NCI-H2196 treated with DMSO at 0.1 percent for 48 hours (cell line): ENCODE data around the gene NUDT9.
"Not testable (repeated sequence)": the region's sequence is repeated elsewhere in the genome, so short reads cannot be mapped to it uniquely, and the experiment has no call there.

Experiments used
- DNase-seq: peaks from one replicate; lab custom pipeline; 2025; ENCODE audit not compliant: unreplicated experiment; lab: John Stamatoyannopoulos, UW

The NUDT9 gene, protein sequence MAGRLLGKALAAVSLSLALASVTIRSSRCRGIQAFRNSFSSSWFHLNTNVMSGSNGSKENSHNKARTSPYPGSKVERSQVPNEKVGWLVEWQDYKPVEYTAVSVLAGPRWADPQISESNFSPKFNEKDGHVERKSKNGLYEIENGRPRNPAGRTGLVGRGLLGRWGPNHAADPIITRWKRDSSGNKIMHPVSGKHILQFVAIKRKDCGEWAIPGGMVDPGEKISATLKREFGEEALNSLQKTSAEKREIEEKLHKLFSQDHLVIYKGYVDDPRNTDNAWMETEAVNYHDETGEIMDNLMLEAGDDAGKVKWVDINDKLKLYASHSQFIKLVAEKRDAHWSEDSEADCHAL

DNA sequence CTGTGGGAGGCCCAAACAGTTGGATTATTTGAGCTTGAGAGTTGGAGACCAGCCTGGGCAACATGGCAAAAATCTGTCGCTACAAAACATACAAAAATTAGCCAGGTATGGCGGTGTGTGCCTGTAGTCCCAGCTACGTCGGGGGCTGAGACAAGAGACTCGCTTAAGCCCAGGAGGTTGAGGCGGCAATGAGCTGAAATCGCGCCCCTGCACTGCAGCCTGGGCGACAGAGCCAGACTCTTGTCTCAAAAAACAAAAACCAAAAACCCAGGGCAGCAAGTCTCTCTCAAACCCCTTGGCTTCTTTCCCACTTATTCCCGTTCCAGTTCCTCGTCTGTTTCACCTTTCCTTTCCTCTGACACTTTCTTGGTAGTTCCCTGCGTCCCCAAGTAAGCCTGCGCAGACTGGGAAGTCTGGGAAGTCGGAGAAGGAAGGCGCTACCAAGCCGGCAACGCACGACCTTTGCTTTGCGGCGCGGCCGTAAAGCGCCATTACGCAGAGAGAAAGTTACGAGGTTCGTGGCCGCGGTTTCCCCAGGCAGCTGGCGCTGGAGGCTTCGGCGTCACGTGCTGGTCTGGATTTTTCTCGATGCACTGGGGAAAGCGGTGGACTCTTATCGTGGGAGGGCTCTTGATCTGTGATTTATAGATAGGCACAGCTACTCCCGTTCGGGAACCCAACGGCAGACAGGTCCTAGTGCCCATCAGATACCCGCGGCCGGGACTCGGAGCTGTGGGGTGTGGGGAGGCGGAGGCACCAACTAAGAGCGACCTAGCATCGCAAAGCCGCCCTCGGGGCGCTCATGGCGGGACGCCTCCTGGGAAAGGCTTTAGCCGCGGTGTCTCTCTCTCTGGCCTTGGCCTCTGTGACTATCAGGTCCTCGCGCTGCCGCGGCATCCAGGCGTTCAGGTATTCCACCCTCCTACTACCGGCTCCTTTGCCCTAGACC lies at the start of gene NUDT9:
Gene NUDT9 (plus strand): TSS at position 470 of the 949 bp plus-strand sequence. CDS start 333 bp downstream, at position 803.
- peak; percentile 79 for DNase-seq

DNA sequence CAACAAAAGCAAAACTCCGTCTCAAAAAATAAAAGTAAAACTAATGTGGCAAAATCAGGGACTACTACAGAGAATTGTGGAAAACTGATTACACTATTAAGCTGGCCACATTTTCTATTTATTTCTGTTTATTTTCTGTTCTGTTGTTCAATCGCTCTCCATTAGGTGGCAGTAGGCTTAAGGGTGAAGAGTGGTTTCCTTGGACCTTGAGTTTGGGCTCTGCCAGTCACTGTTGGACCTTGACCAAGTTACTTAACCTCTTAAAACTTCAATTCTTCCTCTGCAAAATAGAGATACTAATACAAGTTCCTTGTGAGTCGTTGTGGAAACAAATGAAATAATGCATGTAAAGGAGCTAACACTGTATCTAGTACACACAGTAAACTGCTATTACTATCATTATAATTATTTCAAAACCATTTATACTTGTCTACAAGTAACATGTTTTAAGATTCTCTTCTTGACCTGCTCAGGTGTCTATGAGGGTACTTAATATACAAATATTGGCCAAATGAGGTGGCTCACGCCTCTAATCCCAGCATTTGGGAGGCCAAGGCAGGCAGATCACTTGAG lies 46.6 kb upstream of the NUDT9 start:
- DNase-seq: no peak

DNA sequence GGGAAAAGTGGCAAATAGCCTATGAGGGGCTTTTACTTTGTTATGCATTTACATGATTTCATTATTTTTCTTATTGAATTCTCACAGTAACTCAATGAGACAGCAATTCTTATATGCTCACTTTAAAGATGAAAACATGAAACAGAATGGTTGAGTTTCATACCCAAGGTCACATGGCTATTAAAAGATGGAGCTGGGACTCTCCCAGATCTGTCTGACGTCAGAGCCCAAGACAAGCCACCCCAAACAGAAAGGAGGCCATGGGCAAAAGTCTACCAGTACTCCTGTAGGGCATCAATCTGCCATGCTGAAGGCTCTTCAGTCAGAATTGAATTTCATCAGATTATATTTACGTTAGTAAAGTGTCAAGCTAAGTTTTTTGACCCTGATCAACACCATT lies 44.6 kb upstream of the NUDT9 start:
- DNase-seq: no peak

DNA sequence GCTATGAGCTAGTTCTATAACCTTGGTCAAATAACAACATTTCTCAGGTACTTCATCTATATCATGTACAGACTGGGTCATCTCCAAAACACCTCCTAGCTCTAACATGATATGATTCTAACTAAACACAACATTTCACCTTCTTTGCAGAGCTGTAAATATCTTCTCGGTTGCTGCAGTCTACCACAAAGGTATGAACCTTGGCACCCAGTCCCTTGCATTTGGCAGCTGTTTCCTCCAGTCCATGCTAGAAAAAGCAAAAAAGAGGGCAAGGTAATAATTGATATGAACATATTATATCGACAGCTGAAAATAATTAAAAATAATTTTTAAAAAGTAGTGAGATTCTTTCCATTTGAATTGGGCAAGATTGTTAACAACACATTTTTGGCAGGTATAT lies 40.3 kb upstream of the NUDT9 start:
- DNase-seq: no peak

DNA sequence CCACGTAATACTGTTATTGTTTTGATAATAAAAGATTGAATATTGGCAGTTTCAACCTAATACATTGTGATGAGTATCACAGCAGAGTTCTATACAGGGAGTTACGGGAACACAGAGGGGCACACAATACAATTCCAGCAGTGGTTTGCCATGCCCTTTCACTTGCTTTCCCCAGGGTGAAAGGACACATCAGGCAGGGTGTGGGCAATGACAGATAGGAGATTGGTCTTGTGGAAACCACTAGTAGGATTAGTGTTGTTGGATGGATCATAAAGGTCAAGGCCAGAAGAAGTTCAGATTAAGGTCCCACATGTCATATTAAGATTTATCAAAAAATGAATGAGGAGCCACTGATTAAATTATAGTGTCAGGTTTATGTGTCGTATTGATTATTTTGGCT lies 39.4 kb upstream of the NUDT9 start:
- no peak for DNase-seq

DNA sequence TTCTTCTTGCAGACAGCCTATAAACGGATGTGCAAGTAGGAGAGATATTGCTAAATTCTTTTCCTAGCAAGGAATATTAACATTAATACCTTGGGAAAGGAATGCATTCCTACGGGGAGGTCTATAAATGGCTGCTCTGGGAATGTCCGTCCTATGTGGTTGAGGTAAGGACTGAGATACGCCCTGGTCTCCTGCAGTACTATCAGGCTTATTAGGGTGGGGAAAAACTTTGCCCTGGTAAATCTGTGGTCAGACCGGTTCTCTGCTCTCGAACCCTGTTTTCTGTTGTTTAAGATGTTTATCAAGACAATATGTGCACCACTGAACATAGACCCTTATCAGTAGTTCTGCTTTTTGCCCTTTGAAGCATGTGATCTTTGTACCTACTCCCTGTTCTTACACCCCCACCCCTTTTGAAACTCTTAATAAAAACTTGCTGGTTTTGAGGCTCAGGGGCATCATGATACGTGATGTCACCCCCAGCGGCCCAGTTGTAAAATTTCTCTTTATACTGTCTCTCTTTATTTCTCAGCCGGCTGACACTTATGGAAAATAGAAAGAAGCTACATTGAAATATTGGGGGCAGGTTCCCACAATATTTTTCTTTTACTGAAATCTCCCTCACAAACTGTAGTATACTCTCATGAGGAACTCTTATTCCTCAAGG lies 37.8 kb upstream of the NUDT9 start:
- not testable (repeated sequence) for DNase-seq

DNA sequence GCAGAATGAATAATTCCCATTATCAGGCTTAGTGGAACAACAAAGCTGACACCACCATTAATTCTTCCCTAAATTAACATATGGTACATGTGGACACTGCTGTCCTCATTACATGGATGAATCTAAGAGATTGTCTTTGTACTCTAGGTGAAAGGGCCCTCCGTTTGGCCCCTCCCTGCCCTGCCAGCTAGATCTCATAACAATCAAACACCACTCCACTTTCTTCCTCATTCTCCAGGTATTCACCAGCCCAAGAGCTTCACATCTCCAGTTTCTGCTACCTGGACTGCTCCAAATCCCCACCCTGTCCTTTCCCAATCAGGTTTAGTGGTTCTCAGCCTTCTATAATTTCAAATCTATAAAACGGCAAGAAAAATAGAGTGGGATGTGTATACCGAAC lies 35.1 kb upstream of the NUDT9 start:
- DNase-seq: no peak

DNA sequence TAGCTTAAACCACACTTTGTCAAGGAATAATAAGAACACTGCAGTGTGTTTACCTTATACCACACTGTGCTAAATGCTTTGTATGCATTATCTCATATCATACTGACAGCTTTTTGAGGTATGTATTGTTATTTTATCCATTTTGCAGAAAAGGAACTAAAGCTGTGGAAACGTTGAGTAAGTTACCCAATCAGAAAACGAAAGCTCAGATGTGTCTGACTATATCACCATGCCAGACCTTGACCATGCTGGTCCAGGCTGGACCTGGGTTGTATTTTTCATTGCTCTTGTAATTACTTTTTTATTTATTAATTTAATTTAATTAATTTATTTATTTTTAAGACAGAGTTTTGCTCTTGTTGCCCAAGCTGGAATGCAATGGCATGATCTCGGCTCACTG lies 33.5 kb upstream of the NUDT9 start:
- no peak for DNase-seq

DNA sequence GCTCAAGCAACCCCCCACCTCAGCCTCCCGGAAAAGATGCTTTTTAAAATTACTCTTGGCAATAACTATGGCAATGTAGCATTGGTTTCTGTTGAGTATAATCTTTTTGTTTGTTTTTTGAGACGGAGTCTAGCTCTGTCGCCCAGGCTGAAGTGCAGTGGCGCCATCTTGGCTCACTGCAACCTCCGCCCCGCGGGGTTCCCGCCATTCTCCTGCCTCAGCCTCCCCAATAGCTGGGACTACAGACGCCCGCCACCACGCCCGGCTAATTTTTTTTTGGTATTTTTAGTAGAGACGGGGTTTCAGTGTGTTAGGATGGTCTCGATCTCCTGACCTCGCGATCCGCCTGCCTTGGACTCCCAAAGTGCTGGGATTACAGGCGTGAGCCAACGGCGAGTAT lies 32.3 kb upstream of the NUDT9 start:
- DNase-seq: not testable (repeated sequence)

DNA sequence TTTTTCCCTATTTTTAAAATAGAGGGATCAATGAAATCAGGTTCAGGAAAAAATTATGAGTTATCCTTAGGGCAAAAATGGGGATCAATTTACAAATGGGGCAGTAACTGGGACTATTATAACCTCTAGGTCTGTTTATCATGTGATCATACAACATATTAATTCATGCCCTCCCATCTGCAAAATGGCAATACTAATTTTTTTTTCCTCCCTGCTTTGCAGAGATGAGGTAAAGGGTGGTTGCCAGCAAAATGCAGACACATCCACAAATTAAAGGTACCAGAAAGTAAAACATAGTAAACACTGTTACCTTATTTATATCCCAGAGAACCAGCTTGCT lies 31.9 kb upstream of the NUDT9 start:
- no peak for DNase-seq

DNA sequence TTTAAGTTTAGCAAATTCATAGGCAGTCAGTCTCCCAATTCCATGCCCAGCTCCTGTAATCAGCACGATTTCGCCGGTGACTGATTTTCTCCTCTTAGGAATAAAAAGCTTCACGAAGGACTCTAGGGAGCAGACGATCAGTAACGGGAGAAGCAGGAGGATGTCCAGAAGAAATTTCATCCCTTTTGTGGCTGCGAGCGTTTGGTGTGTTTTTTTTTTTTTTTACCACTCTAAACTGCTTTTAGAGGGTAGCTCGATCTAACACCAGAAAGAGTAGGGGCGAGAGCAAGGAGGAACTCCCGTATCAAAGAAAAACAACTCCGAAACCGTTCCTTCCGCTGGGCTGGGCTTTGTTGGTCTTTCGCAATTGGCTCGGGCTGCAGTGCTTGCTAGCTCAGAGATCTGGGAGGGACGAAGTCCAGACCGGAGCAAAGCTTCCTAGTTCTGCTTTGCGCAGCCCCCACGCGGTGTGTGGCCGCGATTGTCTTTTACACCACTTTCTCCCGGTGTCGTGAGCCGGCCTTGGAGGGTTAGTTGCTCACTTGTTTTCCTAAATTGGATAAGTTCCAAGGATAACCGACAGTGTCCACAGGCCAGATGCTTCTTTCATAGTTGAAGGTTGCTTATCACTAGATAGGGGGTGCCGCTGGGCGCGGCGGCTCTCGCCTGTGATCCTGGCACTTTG lies 31.3 kb upstream of the NUDT9 start, which contains the start of gene HSD17B11:
Gene HSD17B11 (minus strand): TSS at position 298 of the 685 bp plus-strand sequence. CDS start 118 bp downstream, at position 180.
- peak; percentile 50 for DNase-seq

DNA sequence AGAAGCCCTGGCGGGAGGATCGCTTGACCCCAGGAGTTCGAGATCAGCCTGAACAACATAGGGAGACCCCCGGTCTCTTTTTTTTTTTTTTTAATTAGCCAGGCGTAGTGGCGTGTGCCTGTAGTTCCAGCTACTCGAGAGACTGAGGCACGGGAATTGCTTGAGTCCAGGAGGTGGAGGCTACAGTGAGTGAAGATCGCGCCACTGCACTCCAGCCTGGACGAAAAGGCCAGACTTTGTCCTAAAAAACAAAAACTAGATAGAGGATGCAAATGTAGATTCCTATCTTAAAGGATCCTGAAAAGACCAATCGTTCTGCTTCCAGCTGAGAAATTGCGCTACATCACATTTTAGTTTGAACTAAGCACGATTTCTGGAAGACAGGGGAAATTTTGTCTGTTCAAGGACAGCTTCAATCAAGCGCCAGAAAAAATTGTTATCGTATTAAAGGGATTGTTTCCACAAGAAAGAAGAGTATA lies 30.8 kb upstream of the NUDT9 start:
- no peak for DNase-seq

DNA sequence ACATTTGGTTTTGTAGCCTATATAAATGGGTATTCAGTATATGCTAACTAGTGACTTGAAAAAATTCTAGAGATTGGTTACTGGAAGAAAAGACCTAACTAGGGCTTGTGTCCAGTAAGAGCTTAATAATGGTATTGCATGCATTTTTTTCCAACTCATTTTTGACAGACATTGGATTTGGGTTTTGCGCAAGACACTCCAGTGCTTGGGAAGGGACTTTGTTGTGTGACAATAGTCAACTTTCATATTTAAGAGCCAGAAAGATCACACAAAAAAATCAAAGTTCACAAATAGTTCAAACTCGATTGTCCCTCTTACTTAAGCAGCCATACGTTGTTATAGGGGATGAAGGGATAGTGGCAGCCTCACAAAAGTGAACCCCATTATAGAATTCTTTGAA lies 30.2 kb upstream of the NUDT9 start:
- no peak for DNase-seq

DNA sequence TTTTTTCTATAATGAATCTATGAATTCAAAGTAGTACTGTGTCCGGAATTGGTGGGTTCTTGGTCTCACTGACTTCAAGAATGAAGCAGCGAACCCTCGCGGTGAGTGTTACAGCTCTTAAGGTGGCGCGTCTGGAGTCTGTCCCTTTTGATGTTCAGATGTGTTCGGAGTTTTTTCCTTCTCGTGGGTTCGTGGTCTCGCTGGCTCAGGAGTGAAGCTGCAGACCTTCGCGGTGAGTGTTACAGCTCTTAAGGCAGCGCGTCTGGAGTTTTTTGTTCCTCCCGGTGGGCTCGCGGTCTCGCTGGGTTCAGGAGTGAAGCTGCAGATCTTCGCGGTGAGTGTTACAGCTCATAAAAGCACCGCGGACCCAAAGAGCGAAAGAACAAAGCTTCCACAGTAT lies 27.3 kb upstream of the NUDT9 start:
- DNase-seq: not testable (repeated sequence)

DNA sequence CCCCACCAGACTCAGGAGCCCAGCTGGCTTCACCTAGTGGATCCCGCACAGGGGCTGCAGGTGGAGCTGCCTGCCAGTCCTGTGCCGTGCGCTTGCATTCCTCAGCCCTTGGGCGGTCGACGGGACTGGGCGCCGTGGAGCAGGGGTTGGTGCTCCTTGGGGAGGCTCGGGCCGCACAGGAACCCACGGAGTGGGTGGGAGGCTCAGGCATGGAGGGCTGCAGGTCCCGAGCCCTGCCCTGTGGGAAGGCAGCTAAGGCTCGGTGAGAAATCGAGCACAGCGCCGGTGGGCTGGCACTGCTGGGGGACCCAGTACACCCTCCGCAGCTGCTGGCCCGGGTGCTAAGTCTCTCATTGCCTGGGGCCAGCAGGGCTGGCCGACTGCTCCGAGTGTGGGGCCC lies 26.5 kb upstream of the NUDT9 start:
- DNase-seq: not testable (repeated sequence)

DNA sequence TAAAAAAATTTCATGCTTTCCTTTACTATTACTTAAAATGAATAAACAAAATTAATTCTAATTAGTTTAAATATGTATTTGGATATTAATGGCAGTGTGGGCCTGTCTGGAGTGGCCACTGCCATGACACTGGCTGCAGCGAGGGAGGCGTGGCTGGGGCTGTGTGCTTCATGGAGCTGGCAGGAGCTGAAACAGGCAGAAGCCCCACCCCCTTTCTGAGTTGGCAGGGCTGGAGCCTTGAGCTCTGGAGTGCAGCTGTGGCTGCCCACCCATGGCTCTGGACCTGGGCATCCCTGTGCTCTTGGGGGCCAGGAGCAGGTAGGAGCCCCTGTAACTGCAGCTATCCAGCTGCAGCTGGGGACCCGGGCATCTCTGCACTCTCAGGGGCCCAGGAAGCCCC lies 23.2 kb upstream of the NUDT9 start:
- DNase-seq: no peak

DNA sequence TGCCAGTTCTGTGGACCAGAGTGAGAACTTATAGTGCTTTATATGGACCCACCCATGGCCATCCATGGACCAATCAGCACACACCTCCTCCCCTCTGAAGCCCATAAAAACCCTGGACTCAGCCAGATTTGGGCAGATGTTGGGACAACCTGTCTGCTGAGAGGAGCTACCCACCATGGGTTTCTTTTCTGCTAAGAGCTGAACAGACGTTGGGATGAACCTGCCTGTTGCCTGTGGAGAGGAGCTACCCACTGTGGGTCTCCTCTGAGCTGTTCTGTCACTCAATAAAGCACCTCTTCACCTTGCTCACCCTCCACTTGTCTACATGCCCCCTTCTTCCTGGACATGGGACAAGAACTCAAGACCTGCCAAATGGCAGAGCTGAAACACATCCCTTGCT lies 22.4 kb upstream of the NUDT9 start:
- no peak for DNase-seq

DNA sequence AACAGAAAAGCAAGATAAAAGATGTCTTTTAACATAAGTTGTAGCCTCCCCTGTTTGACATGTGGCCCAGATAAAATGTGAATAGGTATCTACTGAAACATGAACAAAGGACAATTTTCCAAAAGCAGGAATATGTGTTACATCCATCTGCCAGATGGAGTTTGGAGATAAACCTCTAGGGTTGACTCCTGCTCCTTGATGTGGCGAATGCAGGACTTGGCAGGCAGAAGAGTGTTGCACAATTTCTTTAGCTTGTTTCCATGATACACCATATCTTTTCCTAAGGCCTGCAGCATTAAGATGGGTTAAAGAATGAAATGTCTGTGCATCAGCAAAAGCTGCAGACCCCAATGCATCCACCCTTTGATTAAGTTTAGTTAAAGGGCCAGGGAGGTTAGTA lies 18.6 kb upstream of the NUDT9 start:
- not testable (repeated sequence) for DNase-seq

DNA sequence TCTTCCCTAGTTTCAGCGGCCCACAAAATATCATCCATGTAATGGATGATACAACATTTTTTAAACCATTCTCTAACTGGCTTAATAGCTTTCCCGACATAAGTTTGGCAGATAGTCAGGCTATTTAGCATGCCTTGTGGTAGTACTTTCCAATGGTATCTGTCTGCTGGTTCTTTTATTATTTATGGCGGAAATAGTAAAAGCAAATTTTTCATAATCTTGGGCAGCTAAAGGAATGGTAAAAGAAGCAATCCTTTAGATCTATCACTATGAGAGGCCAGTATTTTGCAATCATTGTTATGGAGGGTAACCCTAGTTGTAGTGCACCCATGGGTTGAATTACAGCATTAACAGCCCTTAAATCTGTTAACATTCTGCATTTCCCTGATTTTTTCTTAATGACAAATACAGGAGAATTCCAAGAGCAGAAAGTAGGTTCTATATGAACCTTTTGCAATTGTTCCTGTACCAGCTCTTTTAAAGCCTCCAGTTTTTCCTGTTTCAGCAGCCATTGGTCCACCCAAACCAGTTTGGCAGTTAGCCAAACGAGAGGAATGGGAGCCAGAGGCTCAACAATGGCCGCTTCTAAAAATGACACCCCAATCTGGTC lies 17.1 kb upstream of the NUDT9 start:
- no peak for DNase-seq

DNA sequence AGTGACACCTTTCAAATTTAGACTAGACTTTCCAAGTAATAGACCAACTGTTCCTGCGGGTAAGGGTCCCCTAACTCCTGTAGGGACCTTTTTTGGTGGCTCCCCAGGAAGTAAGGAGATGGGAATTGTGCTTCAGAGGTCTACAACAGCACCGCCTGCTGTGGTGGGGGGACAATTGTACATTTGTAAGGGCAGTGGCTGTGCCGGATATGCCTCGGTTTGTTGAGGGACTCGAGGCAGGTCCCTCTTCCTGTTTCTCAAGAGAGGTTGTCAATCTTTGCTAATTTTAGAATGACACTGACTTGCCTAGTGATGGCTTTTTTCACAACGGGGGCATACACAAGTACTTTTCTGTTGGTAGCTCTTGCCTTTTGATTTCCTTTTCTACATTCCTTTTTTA lies 15.9 kb upstream of the NUDT9 start:
- no peak for DNase-seq
